ENCODE measurements around the gene RPSA.
"Not testable (repeated sequence)": the region's sequence is repeated elsewhere in the genome, so short reads cannot be mapped to it uniquely, and the experiment has no call there.

The RPSA gene

DNA sequence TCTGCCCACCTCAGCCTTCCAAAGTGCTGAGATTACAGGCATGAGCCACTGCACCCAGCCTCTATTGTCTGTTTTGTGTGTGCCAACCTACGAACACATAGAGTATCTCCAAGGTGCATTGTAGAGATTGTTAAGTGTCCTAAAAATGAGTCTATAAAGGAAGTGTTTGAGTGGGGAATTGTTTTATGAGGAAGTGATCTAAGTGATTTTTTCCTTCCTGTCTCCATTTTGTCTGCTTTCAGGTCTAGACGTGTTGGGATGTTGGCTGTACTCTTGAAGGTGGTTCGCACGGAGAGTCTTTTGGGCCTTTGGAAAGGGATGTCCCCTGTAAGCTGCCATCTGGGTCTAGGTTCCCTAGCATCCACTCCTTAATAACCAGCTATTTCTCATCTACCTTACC, 16.3 kb upstream of the RPSA start:
- DNase-seq: no peak

- DNase-seq: no peak
Measured at GRCh38 chr3:39396690-39397089, 9.8 kb upstream of the RPSA start.

DNA sequence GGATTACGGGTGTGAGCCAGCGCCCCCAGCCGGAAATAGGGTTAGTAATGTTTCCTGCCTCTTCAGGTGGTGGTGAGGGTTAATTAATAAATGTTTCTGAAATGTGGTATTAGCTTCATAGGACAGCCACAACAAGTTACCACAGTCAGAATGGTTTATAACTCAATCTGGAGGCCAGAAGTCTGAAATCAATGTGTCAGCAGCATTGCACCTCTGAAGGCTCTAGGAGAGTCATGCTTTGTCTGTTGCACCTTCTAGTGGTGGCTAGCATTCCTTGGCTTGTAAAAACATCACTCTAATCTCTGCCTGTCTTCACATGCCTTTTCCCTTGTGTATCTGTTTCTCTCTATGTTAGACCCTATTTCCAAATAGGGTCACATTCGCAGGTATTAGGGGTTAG, 7.8 kb upstream of the RPSA start:
- DNase-seq: no peak

DNA sequence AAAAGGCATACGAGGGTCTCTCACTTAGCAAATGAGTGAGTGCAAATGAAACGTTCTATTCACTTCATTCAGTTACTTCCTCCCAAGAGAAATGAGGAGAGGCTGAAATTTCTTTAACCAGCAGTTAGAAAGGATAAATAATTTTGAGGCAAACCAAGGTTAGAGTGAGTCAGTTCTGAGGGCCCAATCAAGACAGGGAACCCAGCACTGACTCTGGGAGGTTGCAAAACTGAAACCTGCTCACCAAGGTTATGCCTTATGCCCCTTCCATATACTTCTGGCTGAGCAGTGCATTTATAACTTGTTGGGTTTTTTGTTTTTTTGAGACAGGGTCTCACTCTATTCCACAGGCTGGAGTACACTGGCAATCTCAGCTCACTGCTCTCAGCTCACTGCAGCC, 4.5 kb upstream of the RPSA start:
- no peak for DNase-seq

DNA sequence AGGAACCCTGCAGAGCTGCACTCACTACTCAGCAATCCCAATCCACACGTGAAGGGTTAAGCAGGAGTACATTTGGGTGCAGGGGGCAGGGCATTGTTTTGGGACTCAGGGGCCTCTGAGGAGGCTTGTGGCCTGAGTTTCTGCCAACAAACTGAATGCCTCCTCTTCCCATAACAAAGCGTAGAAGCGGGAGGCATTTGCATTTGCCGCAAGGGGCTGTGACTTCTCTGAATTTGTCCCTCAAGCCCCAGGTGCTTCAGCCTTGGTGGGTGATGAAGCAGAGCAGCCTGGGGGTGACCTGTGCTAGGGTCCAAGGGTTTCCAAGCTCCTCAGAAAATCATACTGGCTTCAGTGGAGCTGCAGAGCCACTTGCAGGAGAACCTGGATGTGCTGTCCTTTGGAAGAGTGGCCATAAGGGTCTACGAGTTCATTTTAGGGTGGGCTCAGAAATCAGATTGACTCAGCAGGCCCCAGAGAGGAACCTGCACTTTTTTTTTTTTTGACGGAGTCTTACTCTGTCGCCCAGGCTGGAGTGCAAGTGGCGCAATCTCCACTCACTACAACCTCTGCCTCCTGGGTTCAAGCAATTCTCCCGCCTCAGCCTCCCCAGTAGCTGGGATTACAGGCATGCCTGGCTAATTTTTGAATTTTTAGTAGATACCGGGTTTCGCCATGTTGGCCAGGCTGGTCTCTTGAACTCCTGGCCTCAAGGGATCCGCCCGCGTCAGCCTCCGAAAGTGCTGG, 1.4 kb upstream of the RPSA start:
- DNase-seq: no peak

DNA sequence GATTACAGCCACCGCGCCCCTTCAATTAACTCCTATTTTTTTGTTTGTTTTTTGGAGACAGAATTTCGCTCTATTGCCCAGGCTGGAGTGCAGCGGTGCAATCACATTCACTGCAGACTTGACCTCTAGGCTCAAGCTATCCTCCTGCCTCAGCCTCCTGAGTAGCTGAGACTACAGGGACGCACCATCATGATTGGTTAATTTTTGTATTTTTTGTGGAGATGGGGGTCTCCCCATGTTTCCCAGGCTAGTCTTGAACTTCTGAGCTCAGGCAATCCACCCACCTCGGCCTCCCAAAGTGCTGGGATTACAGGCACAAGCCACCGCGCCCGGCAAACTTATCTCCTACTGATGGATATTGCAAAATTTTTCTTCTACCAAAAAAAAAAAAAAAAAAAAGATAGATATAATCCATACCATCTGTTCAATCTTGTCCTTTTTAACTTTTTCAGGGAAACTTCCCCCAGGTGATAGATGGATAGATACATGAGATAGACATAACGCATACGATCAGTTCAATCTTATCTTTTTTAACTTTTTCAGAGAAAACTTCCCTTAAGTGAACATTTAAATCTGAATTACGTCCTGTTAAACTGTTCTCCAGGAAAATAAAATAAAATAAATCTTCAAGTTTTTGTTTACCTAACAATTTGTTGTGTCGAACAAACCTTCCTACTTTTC, 693 bp upstream of the RPSA start:
- DNase-seq: no peak

DNA sequence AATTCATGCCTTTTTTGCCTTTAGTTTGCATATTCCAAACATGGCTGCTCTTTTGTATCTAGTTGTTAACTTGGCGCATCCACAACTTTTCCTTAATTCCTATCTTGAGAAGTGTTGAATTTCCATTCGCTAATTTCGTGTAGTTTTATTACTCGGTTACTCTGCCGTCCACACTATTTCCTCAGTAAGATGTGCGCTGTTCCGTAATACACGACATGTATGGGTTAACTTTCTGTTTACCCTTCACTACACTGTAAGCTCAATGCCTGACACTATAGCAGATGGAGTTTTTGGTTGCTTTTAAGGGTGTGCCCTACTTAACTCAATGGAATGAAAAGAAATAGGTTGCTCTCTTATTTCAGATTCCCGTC, 724 bp downstream of the RPSA start:
- no peak for DNase-seq

GRCh38 chr3:39407773-39408492, 1.4 kb downstream of the RPSA start:
- no peak for DNase-seq

GRCh38 chr3:39408493-39409372, 2.2 kb downstream of the RPSA start:
- no peak for DNase-seq

- no peak for DNase-seq
Measured at GRCh38 chr3:39409514-39410136, 3.1 kb downstream of the RPSA start.

- DNase-seq: no peak
Measured at GRCh38 chr3:39410893-39411292, 4.4 kb downstream of the RPSA start.

DNA sequence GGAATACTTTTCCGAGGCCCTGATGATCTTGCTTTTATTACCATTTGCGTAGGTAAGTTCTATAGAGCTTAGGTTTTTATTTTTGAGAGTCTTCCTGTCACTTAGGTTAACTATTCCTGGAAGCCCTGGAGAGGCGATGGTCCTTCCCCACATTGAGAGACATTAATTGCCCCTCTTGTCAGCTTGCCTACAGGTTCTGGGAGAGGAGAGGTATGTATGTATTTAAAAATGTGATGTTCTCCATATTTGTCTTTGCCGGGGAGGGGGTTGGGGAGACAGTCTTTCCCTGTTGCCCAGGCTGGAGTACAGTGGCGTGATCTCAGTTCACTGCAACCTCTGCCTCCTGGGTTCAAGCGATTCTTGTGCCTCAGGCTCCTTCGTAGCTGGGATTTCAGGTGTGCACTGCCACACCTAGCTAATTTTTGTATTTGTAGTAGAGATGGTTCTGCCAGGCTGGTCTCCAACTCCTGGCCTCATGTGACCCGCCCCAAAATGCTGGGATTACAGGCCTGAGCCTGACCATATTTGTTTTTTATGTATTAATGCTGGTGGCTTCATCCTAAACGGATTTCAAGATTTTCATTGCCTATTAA, 6.2 kb downstream of the RPSA start:
- DNase-seq: no peak

GRCh38 chr3:39413691-39414420, 7.3 kb downstream of the RPSA start:
- no peak for DNase-seq

GRCh38 chr3:39414421-39414907, 7.9 kb downstream of the RPSA start:
- no peak for DNase-seq

GRCh38 chr3:39415302-39415701, 8.8 kb downstream of the RPSA start:
- not testable (repeated sequence) for DNase-seq

DNA sequence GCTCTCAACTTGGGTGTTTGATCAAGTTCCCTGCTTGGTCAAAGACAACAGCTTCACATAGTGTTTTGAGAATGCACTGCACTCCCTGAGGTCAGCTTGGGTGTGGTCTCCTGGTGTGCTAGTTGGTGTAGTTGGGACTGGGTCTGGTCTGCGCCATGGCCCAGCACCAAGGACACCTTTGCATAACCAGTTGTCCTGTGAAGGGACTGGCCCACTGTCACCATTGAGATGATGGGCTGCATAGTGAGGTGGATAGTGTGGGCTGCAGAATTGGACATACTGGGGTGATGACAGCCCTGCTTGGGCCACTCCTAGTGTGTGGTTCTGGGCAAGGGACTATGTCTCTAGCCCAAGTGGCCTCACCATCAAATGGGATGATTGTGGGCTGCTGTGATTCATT, 9.5 kb downstream of the RPSA start:
- DNase-seq: no peak

DNA sequence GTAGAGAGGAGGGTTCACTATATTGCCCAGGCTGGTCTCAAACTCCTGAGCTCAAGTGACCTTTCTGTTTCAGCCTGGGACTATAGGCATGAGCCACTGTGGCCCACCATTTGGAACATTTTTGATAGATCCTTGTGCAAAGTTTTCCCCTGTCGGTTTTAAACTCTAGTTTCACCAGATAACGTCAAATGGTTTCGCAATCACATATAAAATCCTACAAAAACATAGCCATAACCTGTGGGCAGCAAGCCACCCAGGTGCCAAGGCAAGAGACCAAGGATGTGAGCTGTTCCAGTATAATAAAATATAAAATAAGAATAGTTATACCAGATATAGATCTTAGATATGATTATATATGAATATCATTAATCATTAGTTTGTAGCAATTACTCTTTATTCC, 10.5 kb downstream of the RPSA start:
- not testable (repeated sequence) for DNase-seq

DNA sequence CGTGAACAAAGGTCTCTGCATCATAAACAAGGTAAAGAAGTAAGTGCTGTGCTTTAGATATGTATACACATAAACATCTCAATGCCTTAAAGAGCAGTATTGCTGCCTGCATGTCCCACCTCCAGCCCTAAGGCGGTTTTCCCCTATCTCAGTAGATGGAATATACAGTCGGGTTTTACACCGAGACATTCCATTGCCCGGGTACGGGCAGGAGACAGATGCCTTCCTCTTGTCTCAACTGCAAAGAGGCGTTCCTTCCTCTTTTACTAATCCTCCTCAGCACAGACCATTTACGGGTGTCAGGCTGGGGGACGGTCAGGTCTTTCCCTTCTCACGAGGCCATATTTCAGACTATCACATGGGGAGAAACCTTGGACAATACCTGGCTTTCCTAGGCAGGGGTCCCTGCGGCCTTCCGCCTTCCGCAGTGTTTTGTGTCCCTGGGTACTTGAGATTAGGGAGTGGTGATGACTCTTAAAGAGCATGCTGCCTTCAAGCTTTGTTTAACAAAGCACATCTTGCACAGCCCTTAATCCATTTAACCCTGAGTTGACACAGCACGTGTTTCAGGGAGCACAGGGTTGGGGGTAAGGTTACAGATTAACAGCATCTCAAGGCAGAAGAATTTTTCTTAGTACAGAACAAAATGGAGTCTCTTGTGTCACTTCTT, 12.2 kb downstream of the RPSA start:
- DNase-seq: not testable (repeated sequence)

DNA sequence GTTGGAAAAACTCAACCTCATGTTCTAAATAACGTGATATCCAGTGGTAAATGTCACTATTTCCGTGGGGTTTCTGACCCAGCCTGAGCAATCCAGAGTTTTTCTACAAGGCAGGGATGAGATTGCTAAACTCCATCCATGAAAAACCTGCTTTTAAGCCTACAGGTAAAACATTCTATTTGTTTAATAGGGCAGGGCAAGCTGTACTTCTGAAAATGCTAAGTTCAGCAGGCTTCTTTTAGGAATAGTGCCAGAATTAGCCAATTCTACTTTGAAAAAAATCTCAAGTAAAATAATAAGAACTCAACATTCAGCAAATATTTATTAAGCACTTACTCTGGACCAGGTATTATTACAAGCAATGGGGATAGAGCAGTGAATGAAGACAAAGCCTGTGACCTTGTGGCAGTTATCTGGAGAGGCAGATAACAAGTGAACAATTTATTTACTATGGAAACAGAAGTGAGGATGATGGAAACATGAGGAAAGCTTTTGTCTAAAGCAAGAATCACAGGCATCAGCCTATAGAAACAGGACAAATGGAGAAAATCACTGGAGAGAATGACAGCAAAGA, 13.3 kb downstream of the RPSA start:
- DNase-seq: no peak

DNA sequence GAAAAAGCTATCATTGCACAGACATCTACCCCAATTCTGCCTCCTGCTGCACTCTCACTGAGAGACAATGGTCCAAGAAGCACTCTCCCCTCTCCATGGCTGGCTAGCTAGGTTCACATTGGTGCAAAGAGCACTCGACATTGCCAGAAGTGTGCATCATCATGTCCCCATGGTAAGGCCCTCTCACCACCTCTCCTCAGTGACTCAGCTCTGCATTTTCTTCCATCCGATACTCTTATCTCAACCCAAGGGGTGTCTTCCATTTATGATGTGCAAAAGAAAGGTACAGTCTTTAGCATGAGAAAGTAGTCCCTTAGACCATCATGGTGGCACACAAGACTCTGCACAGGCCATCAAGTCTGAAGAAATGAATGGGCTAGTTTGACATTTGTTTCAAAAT, 14.0 kb downstream of the RPSA start:
- no peak for DNase-seq

All from 8988T (cell line).